GM18505 (cell line): ENCODE measurements around the gene EFR3B.

ENCODE experiments used
- ATAC-seq: cut with Tn5 transposase; IDR thresholded peaks from one replicate; pipeline ENCODE4 v1.9.1; 2021; ENCODE audit not compliant: unreplicated experiment
- POLR2A ChIP-seq: IDR thresholded peaks from 4 replicates; pipeline ENCODE4 v1.6.1; 2011; ENCODE audit warnings: borderline replicate concordance; ENCODE audit not compliant: insufficient read depth, insufficient read length; ENCODE audit errors: extremely low read depth

The EFR3B gene

GRCh38 chr2:25025229-25026007, 16.5 kb upstream of the EFR3B start:
- no peak for ATAC-seq
- no peak for TF ChIP-seq POLR2A

- no peak for TF ChIP-seq POLR2A
These were observed 15.8 kb upstream of the EFR3B start for GRCh38 chr2:25026008-25026530.

GRCh38 chr2:25029183-25029554, 12.7 kb upstream of the EFR3B start:
- ATAC-seq, result no peak
- no peak for TF ChIP-seq POLR2A

More at GRCh38 chr2:25026008-25026530, 15.8 kb upstream of the EFR3B start:
- no peak for ATAC-seq

GRCh38 chr2:25030702-25031101, 11.2 kb upstream of the EFR3B start:
- no peak for ATAC-seq
- TF ChIP-seq POLR2A, result no peak

GRCh38 chr2:25032094-25032493, 9.8 kb upstream of the EFR3B start:
- TF ChIP-seq POLR2A, result no peak
- ATAC-seq, result no peak

- no peak for ATAC-seq
- TF ChIP-seq POLR2A, result no peak
These were observed 9.0 kb upstream of the EFR3B start for GRCh38 chr2:25032901-25033300.

- no peak for TF ChIP-seq POLR2A
- ATAC-seq, result no peak
These were observed 7.8 kb upstream of the EFR3B start for GRCh38 chr2:25034081-25034480.

- ATAC-seq, result no peak
- TF ChIP-seq POLR2A, result no peak
These were observed 6.2 kb upstream of the EFR3B start for GRCh38 chr2:25035537-25036220.

GRCh38 chr2:25036221-25036559, 5.7 kb upstream of the EFR3B start:
- ATAC-seq, result no peak
- no peak for TF ChIP-seq POLR2A

GRCh38 chr2:25039126-25039525, 2.8 kb upstream of the EFR3B start:
- no peak for ATAC-seq
- TF ChIP-seq POLR2A, result no peak

GRCh38 chr2:25041307-25041927, 459 bp upstream of the EFR3B start:
- peak; percentile 8 for ATAC-seq
- peak; percentile 62 for TF ChIP-seq POLR2A

- TF ChIP-seq POLR2A, result no peak
- no peak for ATAC-seq
These were observed 705 bp downstream of the EFR3B start for GRCh38 chr2:25042321-25043240.

GRCh38 chr2:25043241-25043867, 1.5 kb downstream of the EFR3B start:
- TF ChIP-seq POLR2A, result peak; percentile 47
- ATAC-seq, result no peak

- TF ChIP-seq POLR2A, result no peak
- ATAC-seq, result no peak
These were observed 2.1 kb downstream of the EFR3B start for GRCh38 chr2:25044011-25044410.
